RPMI8226 (cell line): ENCODE data around the gene KLF13.

Experiments used
- DNase-seq: peaks from one replicate; pipeline ENCODE4 v3.0.0-alpha.2; 2015

Gene KLF13

GRCh38 chr15:31405200-31405920 lies 78.7 kb downstream of the KLF13 start:
- peak; percentile 86 for DNase-seq

GRCh38 chr15:31407376-31407775 lies 80.7 kb downstream of the KLF13 start:
- no peak for DNase-seq

- no peak for DNase-seq
These were observed 81.2 kb downstream of the KLF13 start for GRCh38 chr15:31407851-31408250.

- DNase-seq, result no peak
These were observed 82.1 kb downstream of the KLF13 start for GRCh38 chr15:31408724-31409123.

GRCh38 chr15:31409171-31409570 lies 82.5 kb downstream of the KLF13 start:
- DNase-seq, result no peak

GRCh38 chr15:31412824-31413223 lies 86.2 kb downstream of the KLF13 start:
- peak; percentile 43 for DNase-seq

GRCh38 chr15:31415201-31415600 lies 88.6 kb downstream of the KLF13 start:
- no peak for DNase-seq

- DNase-seq, result no peak
These were observed 93.2 kb downstream of the KLF13 start for GRCh38 chr15:31419820-31420219.

- DNase-seq, result no peak
These were observed 100.8 kb downstream of the KLF13 start for GRCh38 chr15:31427411-31427810.
